Suprapubic skin (tissue), 3 donors: ENCODE data around the gene RGMB.

ENCODE experiments used
- CTCF ChIP-seq, 2 donors: fragments of 200-600 bp in 1 of 2; fragments of 450-650 bp in 1 of 2; sonication (generic) in 1 of 2; IDR thresholded peaks; one replicate each; pipeline ENCODE4 v1.5.1; 2016 to 2019; ENCODE audit warnings: antibody characterized with exemption in 2 of 2, mild to moderate bottlenecking in 1 of 2, moderate library complexity in 1 of 2
- POLR2AphosphoS5 ChIP-seq, 3 donors: sonication (generic); formaldehyde crosslinking; IDR thresholded peaks; one replicate each; pipeline ENCODE4 v1.6.1; 2017; ENCODE audit warnings: antibody characterized with exemption in 3 of 3

GRCh38 chr5:98770209-98770910 is 3.1 kb upstream of the RGMB start:
- TF ChIP-seq CTCF (IDR thresholded peaks at IDR 0.05) (no peak), POLR2AphosphoS5 (IDR thresholded peaks at IDR 0.05) (no peak)
